Peyer's patch (tissue), 4 donors: ENCODE data around the gene CCDC85B.

Experiments
- POLR2A ChIP-seq, 2 donors: fragments of 450-650 bp; IDR thresholded peaks; one replicate each; pipeline ENCODE4 v1.5.1; 2017; ENCODE audit warnings: antibody characterized with exemption in 2 of 2, mild to moderate bottlenecking in 2 of 2, moderate library complexity in 2 of 2
- TF ChIP-seq, protein P1 (sequence below), 6 experiments: fragments of 450-650 bp in 4 of 6; fragments of 200-600 bp in 2 of 6; sonication (generic) in 1 of 6; IDR thresholded peaks; one replicate each; pipeline ENCODE4 v1.5.1; 2017 to 2019; ENCODE audit warnings: antibody characterized with exemption in 6 of 6, mild to moderate bottlenecking in 3 of 6, moderate library complexity in 1 of 6

DNA sequence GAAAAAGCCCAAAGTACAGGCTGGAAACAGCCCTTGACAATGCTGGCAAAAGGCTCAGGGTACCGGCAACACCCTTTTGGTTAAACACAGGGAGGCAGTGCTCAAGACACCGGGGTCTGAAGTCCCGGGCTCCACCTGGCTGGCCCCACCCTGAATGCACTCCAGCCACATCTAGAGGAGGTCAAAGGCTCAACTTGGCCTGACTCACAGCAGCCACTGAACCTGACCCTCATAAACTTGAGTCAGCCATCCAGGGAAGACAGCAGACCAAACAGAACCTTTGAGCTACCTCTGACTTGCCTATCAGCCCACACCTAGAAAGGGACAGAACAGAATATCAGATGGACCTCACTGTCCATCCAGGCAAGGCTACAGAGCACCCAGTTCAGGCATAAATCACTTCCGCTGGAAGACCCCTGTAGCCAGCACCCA lies 36.3 kb upstream of the CCDC85B start:
- TF ChIP-seq, protein P1, sequence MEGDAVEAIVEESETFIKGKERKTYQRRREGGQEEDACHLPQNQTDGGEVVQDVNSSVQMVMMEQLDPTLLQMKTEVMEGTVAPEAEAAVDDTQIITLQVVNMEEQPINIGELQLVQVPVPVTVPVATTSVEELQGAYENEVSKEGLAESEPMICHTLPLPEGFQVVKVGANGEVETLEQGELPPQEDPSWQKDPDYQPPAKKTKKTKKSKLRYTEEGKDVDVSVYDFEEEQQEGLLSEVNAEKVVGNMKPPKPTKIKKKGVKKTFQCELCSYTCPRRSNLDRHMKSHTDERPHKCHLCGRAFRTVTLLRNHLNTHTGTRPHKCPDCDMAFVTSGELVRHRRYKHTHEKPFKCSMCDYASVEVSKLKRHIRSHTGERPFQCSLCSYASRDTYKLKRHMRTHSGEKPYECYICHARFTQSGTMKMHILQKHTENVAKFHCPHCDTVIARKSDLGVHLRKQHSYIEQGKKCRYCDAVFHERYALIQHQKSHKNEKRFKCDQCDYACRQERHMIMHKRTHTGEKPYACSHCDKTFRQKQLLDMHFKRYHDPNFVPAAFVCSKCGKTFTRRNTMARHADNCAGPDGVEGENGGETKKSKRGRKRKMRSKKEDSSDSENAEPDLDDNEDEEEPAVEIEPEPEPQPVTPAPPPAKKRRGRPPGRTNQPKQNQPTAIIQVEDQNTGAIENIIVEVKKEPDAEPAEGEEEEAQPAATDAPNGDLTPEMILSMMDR (IDR thresholded peaks at IDR 0.05), result no peak
- peak; percentile 92 for TF ChIP-seq POLR2A (IDR thresholded peaks at IDR 0.05)
